HG03095 (cell line): ENCODE results near the gene PRKCG.

Experiments used
- ATAC-seq: cut with Tn5 transposase; IDR thresholded peaks from one replicate; pipeline ENCODE4 v1.9.1; 2021; ENCODE audit warnings: moderate library complexity; ENCODE audit not compliant: unreplicated experiment

PRKCG gene

DNA sequence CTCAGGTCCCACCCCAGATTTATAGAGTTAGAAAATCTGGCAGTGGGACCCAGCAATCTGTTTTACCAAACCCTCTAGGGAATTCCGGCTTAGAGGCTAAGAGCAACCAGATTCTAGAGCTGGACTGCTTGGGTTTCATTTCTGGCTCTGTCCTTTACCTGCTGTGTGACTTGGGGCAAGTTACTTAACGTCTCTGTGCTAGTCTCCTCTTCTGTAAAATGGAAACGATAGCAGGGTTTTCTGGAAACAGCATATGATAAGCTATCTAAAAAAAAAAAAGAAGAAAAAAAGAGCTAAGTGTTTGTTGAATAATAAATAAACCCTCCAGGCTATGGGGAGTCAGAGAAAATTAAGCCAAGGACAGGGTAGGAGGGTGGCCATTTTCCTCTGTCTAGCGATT, 15.5 kb downstream of the PRKCG start:
- ATAC-seq, result no peak

- ATAC-seq, result no peak
These were observed 16.2 kb downstream of the PRKCG start for GRCh38 chr19:53898166-53898565.

GRCh38 chr19:53898636-53899341, 16.8 kb downstream of the PRKCG start:
- no peak for ATAC-seq

GRCh38 chr19:53900191-53900860, 18.3 kb downstream of the PRKCG start:
- ATAC-seq, result no peak

DNA sequence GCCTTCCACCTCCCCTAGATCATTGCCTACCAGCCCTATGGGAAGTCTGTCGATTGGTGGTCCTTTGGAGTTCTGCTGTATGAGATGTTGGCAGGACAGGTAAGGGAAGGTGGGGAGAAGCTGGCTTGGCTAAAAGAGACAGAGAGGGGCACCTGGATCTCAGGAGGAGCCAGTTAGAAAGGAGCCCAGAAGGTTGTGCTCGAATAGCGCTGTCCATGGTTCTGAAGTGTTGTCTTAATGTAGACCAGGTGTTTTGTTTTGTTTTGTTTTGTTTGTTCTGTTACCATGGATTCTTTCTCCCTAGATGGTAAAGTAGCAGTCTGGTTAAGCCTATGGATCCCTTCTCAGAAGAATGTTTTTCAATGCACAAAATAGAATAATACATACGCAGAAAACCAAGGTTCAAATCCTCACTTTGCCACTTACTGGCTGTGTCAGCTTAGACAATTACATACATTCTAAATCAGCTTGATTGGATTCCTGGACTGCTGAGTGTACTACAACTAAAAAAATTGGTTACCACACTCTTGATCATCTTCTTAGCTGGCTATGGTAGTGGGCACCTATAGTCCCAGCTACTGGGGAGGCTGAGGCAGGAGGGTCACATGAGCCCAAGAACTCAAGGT, 21.2 kb downstream of the PRKCG start:
- no peak for ATAC-seq

DNA sequence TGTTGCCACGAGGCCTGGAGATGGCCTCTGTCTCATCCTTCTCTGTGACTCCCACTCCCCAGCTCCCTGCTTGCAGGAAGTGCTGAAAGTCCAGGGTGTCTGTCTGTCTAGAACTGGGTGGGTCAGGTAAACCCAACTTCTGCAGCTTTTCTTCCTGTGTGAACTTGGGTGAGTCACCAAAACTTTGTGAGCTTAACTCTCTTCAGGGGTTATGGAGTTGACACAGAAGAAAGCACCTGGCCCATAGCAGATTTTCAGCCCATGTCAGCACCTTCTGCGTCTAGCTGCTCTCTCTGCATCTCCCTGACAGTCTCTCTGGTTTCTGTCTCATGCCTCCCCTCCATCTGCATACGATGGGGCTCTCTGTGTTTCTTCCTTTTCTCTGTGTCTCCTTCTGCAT, 22.9 kb downstream of the PRKCG start:
- no peak for ATAC-seq

GRCh38 chr19:53905787-53906186, 23.8 kb downstream of the PRKCG start:
- ATAC-seq, result no peak

- ATAC-seq, result no peak
These were observed 24.5 kb downstream of the PRKCG start for GRCh38 chr19:53906211-53907192.

GRCh38 chr19:53907193-53907581, 25.2 kb downstream of the PRKCG start:
- ATAC-seq, result no peak

- ATAC-seq, result no peak
These were observed 25.7 kb downstream of the PRKCG start for GRCh38 chr19:53907690-53908089.

GRCh38 chr19:53908106-53908934, 26.3 kb downstream of the PRKCG start:
- ATAC-seq, result no peak

GRCh38 chr19:53908935-53909415, 27.0 kb downstream of the PRKCG start, which contains the start of gene CACNG7:
CACNG7 (plus strand) TSS chr19:53909278; CDS start chr19:53912832, 3,554 bp downstream.
- no peak for ATAC-seq

DNA sequence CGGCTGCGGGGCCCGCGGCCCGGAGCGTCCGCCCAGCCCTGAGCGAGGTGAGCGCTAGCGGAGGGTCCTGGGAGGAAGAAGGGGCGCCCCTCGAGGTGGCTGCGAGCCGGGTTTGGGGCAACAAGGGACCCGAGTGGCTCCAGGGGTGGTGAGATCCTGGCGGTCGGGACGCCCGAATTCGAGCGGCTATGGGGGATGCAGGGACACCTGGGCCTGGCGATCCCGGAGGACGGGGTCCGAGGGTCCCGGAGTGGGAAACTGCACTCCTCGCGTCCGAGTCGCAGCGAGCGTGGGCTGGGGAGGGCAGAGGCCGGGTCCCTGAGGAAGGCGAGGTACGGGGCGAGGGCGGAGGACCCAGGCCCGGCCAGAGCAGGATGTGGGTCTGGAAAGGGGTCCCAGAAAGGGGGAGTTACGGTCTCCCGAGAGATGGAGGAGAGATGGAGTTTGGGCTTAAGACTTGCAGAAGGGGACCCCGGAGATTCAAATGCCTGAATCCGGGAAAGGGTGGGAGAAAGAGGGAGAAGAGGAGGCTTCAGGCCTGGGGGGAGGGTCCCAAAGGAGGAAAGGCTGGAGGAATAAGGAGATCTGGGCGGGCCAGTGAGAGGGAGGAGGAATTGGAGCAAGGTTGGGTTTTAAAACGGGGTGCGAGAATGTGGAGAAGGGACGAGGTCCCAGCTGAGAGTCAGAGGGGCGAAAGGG, 27.6 kb downstream of the PRKCG start:
- no peak for ATAC-seq

DNA sequence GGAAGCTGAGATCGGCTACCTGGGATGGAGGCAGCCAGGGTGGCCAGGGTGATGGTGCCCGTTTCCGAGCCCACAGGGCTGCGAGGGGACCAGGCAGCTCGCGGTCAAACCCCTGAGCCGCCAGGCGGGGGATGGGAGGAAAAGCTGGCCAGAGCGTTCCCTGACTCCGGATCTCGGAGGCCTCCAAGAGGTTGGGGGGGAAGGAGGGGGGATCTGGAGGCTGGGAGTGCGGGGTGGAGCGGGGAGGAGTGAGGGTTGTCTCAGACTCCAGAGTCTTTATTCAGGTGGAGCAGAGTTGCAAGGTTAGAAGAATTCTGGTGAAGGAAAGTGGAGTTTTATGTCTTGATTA, 28.1 kb downstream of the PRKCG start:
- no peak for ATAC-seq

- no peak for ATAC-seq
These were observed 30.7 kb downstream of the PRKCG start for GRCh38 chr19:53912653-53913052.

- ATAC-seq, result no peak
These were observed 33.0 kb downstream of the PRKCG start for GRCh38 chr19:53915000-53915399.

- ATAC-seq, result no peak
These were observed 34.0 kb downstream of the PRKCG start for GRCh38 chr19:53916004-53916403.

DNA sequence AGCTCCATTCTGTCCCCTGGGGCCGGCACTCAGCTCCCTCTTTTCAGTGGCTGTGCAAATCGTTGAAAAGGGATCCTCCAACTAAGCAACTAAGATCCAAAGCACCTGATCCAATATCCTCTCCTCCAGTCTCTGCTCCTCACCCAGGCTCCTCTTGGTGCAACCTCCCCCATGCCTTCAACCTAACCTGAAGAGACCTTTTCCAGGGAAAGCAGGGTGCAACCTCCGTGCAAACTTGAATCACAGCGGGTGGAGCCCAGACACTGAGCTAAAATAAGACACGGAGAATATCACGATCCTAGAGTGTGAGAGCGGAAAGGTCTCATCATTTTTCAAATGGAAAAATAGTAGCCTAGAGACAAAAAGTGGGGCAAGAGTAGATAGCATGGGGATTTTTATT, 35.4 kb downstream of the PRKCG start:
- no peak for ATAC-seq

- ATAC-seq, result no peak
These were observed 45.7 kb downstream of the PRKCG start for GRCh38 chr19:53927739-53928138.
